Gastrocnemius medialis (tissue), 4 donors: ENCODE data around the gene GRIK4. TPM values are rescaled to one million over a fixed set of nuclear protein-coding genes. Genes with fewer than 3 reads are reported as not detected.

Experiments used
- ATAC-seq, 2 donors: fragments of 150-250 bp; one replicate each; pipeline ENCODE4 v1.9.1; 2016
- DNase-seq, 2 donors: peaks; one replicate each; pipeline ENCODE4 v3.0.0-alpha.2; 2019
- H3K27ac ChIP-seq, 4 donors: fragments of 200-600 bp; sonication (generic); 1 replicate in 1 of 4; 2 replicates in 3 of 4; pipeline ENCODE4 v1.5.1; 2016 to 2018; ENCODE audit warnings: mild to moderate bottlenecking in 2 of 4, moderate library complexity in 1 of 4
- H3K27me3 ChIP-seq, 3 donors: fragments of 200-600 bp; sonication (generic) in 2 of 3; 1 replicate in 1 of 3; 2 replicates in 2 of 3; pipeline versions ENCODE4 v1.5.1 to v1.6.0; 2016 to 2019; ENCODE audit warnings: mild to moderate bottlenecking in 1 of 3, moderate library complexity in 1 of 3
- H3K36me3 ChIP-seq, 2 donors: fragments of 200-600 bp; sonication (generic) in 1 of 2; one replicate each; pipeline ENCODE4 v1.5.1; 2017 to 2018
- H3K4me1 ChIP-seq, 2 donors: fragments of 200-600 bp; sonication (generic) in 1 of 2; one replicate each; pipeline ENCODE4 v1.5.1; 2016 to 2017; ENCODE audit warnings: mild to moderate bottlenecking in 2 of 2
- H3K4me3 ChIP-seq, 4 donors: fragments of 200-600 bp; sonication (generic) in 3 of 4; 1 replicate in 1 of 4; 2 replicates in 3 of 4; pipeline ENCODE4 v1.5.1; 2016 to 2019; ENCODE audit warnings: mild to moderate bottlenecking in 2 of 4
- H3K9me3 ChIP-seq, 3 donors: fragments of 200-600 bp; sonication (generic) in 2 of 3; 1 replicate in 1 of 3; 2 replicates in 2 of 3; pipeline ENCODE4 v1.5.1; 2016 to 2019
- POLR2A ChIP-seq, 2 donors: fragments of 450-650 bp; IDR thresholded peaks; one replicate each; pipeline ENCODE4 v1.6.1; 2017; ENCODE audit warnings: antibody characterized with exemption in 2 of 2, mild to moderate bottlenecking in 2 of 2, moderate library complexity in 2 of 2
- in situ Hi-C, 4 donors: fragments of 200-750 bp; cut with MboI; loops; one replicate each; pipeline versions ENCODE4 v1.15.0 to v1.8.0; 2017; ENCODE audit warnings: low sequenced_read_pairs in 4 of 4
- intact Hi-C: fragments of 100-400 bp; cut with DNase I; formaldehyde crosslinking; loops from one replicate; pipeline ENCODE4 v1.15.1; 2023; ENCODE audit warnings: low total_unique reads
- total RNA-seq, 4 donors: library from RNA; depleted of rRNA; stranded (reverse); fragments of >200 nt; gene quantifications; one replicate each; pipeline versions ENCODE4 v1.1.0 to v1.2.3, GENCODE V29; 2016
- TF ChIP-seq, protein P1 (sequence below), 5 experiments: fragments of 450-650 bp in 3 of 5; fragments of 200-600 bp in 2 of 5; sonication (generic) in 2 of 5; IDR thresholded peaks in 4 of 5; conservative IDR thresholded peaks in 1 of 5; 1 replicate in 4 of 5; 2 replicates in 1 of 5; pipeline ENCODE4 v1.5.1; 2016 to 2019; ENCODE audit warnings: antibody characterized with exemption in 5 of 5, mild to moderate bottlenecking in 3 of 5, moderate library complexity in 3 of 5

The GRIK4 gene
- total RNA-seq, 4 donors from 2014 or later = 0.42 TPM; not detected in 3

DNA sequence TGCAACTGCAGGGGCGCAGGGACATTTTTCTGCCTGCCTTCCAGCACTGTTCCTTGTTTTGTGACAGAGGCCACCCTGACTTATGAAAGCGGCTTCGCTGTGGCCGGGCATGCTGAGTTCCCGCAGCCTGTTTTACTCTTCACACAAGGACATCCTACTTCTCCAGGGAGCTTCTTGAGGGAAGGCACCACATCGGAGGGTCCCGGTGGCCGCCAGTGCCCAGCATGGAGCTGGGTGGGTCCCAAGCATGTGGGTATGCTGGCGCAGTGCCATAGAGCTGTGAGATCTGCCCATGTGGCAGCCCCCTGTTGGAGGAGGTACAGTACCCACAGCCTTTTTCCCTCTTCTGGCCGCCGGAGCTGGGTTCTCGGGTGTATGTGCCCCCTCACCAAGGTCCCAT lies 136.1 kb downstream of the GRIK4 start:
- no peak overlapping the region for H3K27ac ChIP-seq
- no peaks in the 10 kb centered on the region for H3K27me3 ChIP-seq
- in situ Hi-C loops (no loop called here), intact Hi-C loops (no loop called here)
- no peaks in the 10 kb centered on the region for H3K36me3 ChIP-seq
- H3K4me3 ChIP-seq = no peak overlapping the region
- DNase-seq = no peak
- no peak for ATAC-seq
- TF ChIP-seq POLR2A (IDR thresholded peaks at IDR 0.05) = no peak
- TF ChIP-seq, protein P1, sequence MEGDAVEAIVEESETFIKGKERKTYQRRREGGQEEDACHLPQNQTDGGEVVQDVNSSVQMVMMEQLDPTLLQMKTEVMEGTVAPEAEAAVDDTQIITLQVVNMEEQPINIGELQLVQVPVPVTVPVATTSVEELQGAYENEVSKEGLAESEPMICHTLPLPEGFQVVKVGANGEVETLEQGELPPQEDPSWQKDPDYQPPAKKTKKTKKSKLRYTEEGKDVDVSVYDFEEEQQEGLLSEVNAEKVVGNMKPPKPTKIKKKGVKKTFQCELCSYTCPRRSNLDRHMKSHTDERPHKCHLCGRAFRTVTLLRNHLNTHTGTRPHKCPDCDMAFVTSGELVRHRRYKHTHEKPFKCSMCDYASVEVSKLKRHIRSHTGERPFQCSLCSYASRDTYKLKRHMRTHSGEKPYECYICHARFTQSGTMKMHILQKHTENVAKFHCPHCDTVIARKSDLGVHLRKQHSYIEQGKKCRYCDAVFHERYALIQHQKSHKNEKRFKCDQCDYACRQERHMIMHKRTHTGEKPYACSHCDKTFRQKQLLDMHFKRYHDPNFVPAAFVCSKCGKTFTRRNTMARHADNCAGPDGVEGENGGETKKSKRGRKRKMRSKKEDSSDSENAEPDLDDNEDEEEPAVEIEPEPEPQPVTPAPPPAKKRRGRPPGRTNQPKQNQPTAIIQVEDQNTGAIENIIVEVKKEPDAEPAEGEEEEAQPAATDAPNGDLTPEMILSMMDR (IDR thresholded peaks at IDR 0.05 in 4 of 5, conservative IDR thresholded peaks at IDR 0.05 in 1 of 5) = no peak
- H3K4me1 ChIP-seq = no peaks in the 10 kb centered on the region
- no peaks in the 10 kb centered on the region for H3K9me3 ChIP-seq

DNA sequence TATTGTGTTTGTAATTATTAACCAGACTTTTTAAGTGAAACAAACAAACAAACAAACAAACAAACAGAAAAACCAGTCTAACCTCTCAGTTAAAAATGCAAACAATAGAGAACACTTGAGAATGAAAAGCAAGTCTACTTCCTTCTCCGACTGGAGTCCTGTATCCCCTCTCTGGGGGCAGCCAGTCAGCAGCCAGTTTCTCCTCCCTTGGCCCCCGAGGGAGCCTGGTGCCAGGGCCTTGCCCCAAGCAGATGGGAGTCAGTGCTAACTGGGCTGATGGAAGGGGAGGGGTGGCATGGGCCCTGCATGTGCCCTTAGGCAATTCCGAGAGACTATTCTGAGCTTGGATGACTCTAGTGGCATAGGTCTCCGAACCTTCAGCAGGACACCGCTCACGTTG lies 137.2 kb downstream of the GRIK4 start:
- TF ChIP-seq, protein P1 (IDR thresholded peaks at IDR 0.05 in 4 of 5, conservative IDR thresholded peaks at IDR 0.05 in 1 of 5) = no peak
- no peak for TF ChIP-seq POLR2A (IDR thresholded peaks at IDR 0.05)
- no peaks in the 10 kb centered on the region for H3K4me1 ChIP-seq
- intact Hi-C loops = no loop called here
- H3K36me3 ChIP-seq = no peaks in the 10 kb centered on the region
- ATAC-seq (no peak), DNase-seq (no peak)
- no peak overlapping the region for H3K27ac ChIP-seq
- no peak overlapping the region for H3K4me3 ChIP-seq
- no peaks in the 10 kb centered on the region for H3K9me3 ChIP-seq
- H3K27me3 ChIP-seq = no peaks in the 10 kb centered on the region
- in situ Hi-C loops = no loop called here

DNA sequence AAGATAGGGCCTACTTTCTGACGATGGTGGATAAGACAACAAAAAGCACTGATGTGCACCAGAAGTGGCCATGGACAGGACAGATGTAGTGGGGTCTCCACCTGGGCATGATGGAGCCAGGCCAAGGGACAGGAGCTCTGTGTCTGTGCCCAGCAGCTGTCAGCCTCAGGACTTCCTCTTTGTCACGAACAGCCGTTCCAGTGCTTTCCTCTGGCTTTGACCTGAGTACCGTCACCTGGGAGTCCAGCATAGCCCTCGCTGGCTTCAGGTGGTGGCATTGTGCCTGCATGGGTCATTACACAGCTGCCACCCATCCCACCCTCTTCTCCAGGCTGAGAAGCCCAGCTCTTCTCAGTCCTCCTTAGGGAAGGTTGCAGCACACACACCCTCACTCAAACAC lies 137.8 kb downstream of the GRIK4 start:
- H3K9me3 ChIP-seq = no peaks in the 10 kb centered on the region
- no peak for DNase-seq
- H3K4me1 ChIP-seq = no peaks in the 10 kb centered on the region
- in situ Hi-C loops = no loop called here
- H3K4me3 ChIP-seq = no peak overlapping the region
- intact Hi-C loops = no loop called here
- H3K27me3 ChIP-seq = no peaks in the 10 kb centered on the region
- TF ChIP-seq, protein P1 (IDR thresholded peaks at IDR 0.05 in 4 of 5, conservative IDR thresholded peaks at IDR 0.05 in 1 of 5) = no peak
- no peak for TF ChIP-seq POLR2A (IDR thresholded peaks at IDR 0.05)
- H3K27ac ChIP-seq = no peak overlapping the region
- H3K36me3 ChIP-seq = no peaks in the 10 kb centered on the region
- no peak for ATAC-seq

DNA sequence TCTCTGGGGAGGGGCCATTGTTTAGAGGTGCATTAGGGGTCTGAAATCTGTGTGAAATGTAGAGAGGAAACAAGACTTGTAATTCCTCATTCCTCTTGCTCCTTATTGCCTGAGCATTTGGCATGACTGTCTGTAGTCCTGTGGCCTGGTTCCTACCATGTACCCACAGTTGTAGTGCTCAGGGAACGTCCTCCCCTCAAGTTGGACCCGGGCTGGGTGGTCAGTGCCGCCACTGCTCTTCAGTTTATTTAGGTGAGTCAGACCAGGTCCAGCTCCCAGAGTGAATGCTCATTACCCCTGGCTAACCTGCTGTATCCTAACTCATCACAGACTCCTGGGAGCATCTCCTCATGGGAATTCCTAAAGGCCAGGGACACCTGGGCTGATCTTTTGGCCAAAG lies 139.8 kb downstream of the GRIK4 start:
- no peaks in the 10 kb centered on the region for H3K4me1 ChIP-seq
- DNase-seq (no peak), ATAC-seq (no peak)
- H3K4me3 ChIP-seq = no peak overlapping the region
- TF ChIP-seq, protein P1 (IDR thresholded peaks at IDR 0.05 in 4 of 5, conservative IDR thresholded peaks at IDR 0.05 in 1 of 5) = no peak
- TF ChIP-seq POLR2A (IDR thresholded peaks at IDR 0.05) = no peak
- H3K27me3 ChIP-seq = no peaks in the 10 kb centered on the region
- intact Hi-C loops (no loop called here), in situ Hi-C loops (no loop called here)
- no peaks in the 10 kb centered on the region for H3K9me3 ChIP-seq
- H3K36me3 ChIP-seq = no peaks in the 10 kb centered on the region
- no peak overlapping the region for H3K27ac ChIP-seq

DNA sequence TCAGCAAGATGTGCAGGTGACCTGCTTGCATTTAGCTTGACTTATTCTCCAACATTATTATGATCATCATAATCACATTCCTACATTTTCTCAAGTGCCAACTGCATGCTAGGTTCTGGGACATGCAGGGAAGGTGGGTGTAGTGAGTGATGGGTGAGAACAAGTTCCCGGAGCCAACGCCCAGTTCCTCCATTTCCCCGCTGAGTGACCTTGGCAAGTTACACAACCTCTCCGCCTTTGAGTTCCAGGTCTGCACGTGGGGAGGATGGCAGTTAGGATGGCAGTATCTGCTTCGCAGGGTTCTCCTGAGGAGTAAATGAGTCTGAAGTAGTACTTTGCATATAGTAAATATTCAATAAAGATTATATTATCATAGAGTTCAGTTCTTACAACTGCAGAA lies 140.3 kb downstream of the GRIK4 start:
- in situ Hi-C loops = no loop called here

More for the DNA sequence above, 140.3 kb downstream of the GRIK4 start:
- no peaks in the 10 kb centered on the region for H3K4me1 ChIP-seq
- H3K4me3 ChIP-seq = no peak overlapping the region
- no peak overlapping the region for H3K27ac ChIP-seq
- H3K27me3 ChIP-seq = no peaks in the 10 kb centered on the region
- DNase-seq (no peak), ATAC-seq (no peak)
- no peaks in the 10 kb centered on the region for H3K9me3 ChIP-seq
- no peaks in the 10 kb centered on the region for H3K36me3 ChIP-seq
- no peak for TF ChIP-seq POLR2A (IDR thresholded peaks at IDR 0.05)
- TF ChIP-seq, protein P1 (IDR thresholded peaks at IDR 0.05 in 4 of 5, conservative IDR thresholded peaks at IDR 0.05 in 1 of 5) = no peak
- intact Hi-C loops = no loop called here
